ENCODE data around the gene DYNLRB1. TPM values are rescaled to one million over a fixed set of nuclear protein-coding genes. Genes with fewer than 3 reads are reported as not detected.
A peak's percentile ranks its signal among the peaks of the same experiment; 100 is the strongest.

Gene DYNLRB1
- polyA plus RNA-seq, 3 donors: 139 to 166 (median 148) TPM

DNA sequence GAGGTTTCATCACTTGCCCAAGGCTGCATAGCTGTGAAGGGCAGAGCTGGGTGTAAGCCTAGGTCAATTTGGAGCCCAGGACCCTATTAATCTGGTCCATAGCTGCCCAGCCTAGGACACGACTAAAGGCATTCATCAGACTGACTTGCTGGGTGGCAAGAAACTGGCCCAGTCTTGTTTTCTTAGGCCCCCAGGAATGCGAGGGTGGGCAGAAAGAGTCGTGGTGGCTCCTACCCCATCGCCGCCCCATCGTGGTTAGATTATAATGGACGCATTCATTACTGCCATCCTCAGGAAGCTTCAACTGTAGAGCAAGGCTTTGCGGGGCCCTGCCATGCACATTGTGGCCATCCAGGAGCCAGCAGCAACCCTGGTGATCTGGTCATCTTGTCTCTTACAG, 16.1 kb downstream of the DYNLRB1 start:
- H3K9me3 Mint-ChIP-seq: no peaks in the 10 kb centered on the region
- Histone ChIP-seq H3K27ac (ENCODE audit: low read depth in 1 of 2, low read length in 2 of 2) (no peak overlapping the region), H3K9me3 (replicated peaks in 1 of 2; ENCODE audit: control insufficient read depth in 1 of 2, insufficient read depth in 1 of 2, low read length in 2 of 2) (no peaks in the 10 kb centered on the region), H4K20me1 (ENCODE audit: insufficient read depth, low read length) (peaks cover 62% of the 10 kb centered on the region), H3K4me3 (replicated peaks in 1 of 3; ENCODE audit: low read depth in 2 of 3, low read length in 3 of 3) (no peak overlapping the region), H3K9ac (ENCODE audit: insufficient read depth, low read length, poor library complexity, severe bottlenecking) (no peak overlapping the region), H3K79me2 (ENCODE audit: insufficient read depth, low read length) (peaks cover 7% of the 10 kb centered on the region), H3K4me1 (ENCODE audit: control insufficient read depth in 1 of 2, insufficient read depth in 2 of 2, low read length in 2 of 2) (no peaks in the 10 kb centered on the region), H2AFZ (ENCODE audit: insufficient read depth, low read depth, low read length, poor library complexity, severe bottlenecking) (no peak overlapping the region), H3K36me3 (replicated peaks in 1 of 2; ENCODE audit: control insufficient read depth in 1 of 2, insufficient read depth in 2 of 2, low read length in 2 of 2) (peaks cover 84 to 96% of the 10 kb centered on the region in 2 donors), H3K27me3 (ENCODE audit: control insufficient read depth in 2 of 2, insufficient read depth in 2 of 2, low read length in 2 of 2) (no peaks in the 10 kb centered on the region), H3K4me2 (replicated peaks; ENCODE audit: extremely low read depth, low read length, poor library complexity, severe bottlenecking) (no peak overlapping the region)
- WGBS (ENCODE audit: insufficient coverage): 94% methylated on average over 8 of the region's 8 CpGs
- no peak for TF ChIP-seq CTCF (IDR thresholded peaks at IDR 0.05)
- H3K27me3 Mint-ChIP-seq (ENCODE audit: low read depth in 3 of 3): no peaks in the 10 kb centered on the region
- no peak overlapping the region for H3K4me3 Mint-ChIP-seq
- intact Hi-C loops (cut with micrococcal nuclease): no loop called here
- H3K27ac Mint-ChIP-seq: peak overlapping the region in 4 of 7 donors; percentile 8 to 74 (median 56)
- H3K4me1 Mint-ChIP-seq: no peaks in the 10 kb centered on the region
- DNase-seq: no peak
- peaks cover 76 to 90% of the 10 kb centered on the region in 2 donors for H3K36me3 Mint-ChIP-seq

GRCh38 chr20:34532756-34533155, 16.5 kb downstream of the DYNLRB1 start:
- no peaks in the 10 kb centered on the region for H3K9me3 Mint-ChIP-seq
- intact Hi-C loops (cut with micrococcal nuclease): no loop called here
- Histone ChIP-seq H3K4me1 (ENCODE audit: control insufficient read depth in 1 of 2, insufficient read depth in 2 of 2, low read length in 2 of 2) (no peaks in the 10 kb centered on the region), H3K9ac (ENCODE audit: insufficient read depth, low read length, poor library complexity, severe bottlenecking) (no peak overlapping the region), H3K4me3 (replicated peaks in 1 of 3; ENCODE audit: low read depth in 2 of 3, low read length in 3 of 3) (no peak overlapping the region), H3K9me3 (replicated peaks in 1 of 2; ENCODE audit: control insufficient read depth in 1 of 2, insufficient read depth in 1 of 2, low read length in 2 of 2) (no peaks in the 10 kb centered on the region), H3K27ac (ENCODE audit: low read depth in 1 of 2, low read length in 2 of 2) (no peak overlapping the region), H3K79me2 (ENCODE audit: insufficient read depth, low read length) (peaks cover 7% of the 10 kb centered on the region), H3K4me2 (replicated peaks; ENCODE audit: extremely low read depth, low read length, poor library complexity, severe bottlenecking) (no peak overlapping the region), H3K36me3 (replicated peaks in 1 of 2; ENCODE audit: control insufficient read depth in 1 of 2, insufficient read depth in 2 of 2, low read length in 2 of 2) (peaks cover 84 to 96% of the 10 kb centered on the region in 2 donors), H3K27me3 (ENCODE audit: control insufficient read depth in 2 of 2, insufficient read depth in 2 of 2, low read length in 2 of 2) (no peaks in the 10 kb centered on the region), H4K20me1 (ENCODE audit: insufficient read depth, low read length) (peaks cover 62% of the 10 kb centered on the region), H2AFZ (ENCODE audit: insufficient read depth, low read depth, low read length, poor library complexity, severe bottlenecking) (no peak overlapping the region)
- no peaks in the 10 kb centered on the region for H3K27me3 Mint-ChIP-seq (ENCODE audit: low read depth in 3 of 3)
- 100% methylated on average over 6 of the region's 7 CpGs for WGBS (ENCODE audit: insufficient coverage)
- peaks cover 76 to 90% of the 10 kb centered on the region in 2 donors for H3K36me3 Mint-ChIP-seq
- no peak for DNase-seq
- no peaks in the 10 kb centered on the region for H3K4me1 Mint-ChIP-seq
- no peak for TF ChIP-seq CTCF (IDR thresholded peaks at IDR 0.05)
- peak overlapping the region in 3 of 7 donors; percentile 43 to 74 (median 68) for H3K27ac Mint-ChIP-seq
- H3K4me3 Mint-ChIP-seq: no peak overlapping the region
